Keratinocyte (primary cell): ENCODE data around the gene SLC1A1. TPM values are rescaled to one million over a fixed set of nuclear protein-coding genes. Genes with fewer than 3 reads are reported as not detected.

Experiments
- DNase-seq: peaks from one replicate; pipeline ENCODE4 v3.0.0-alpha.2; 2011; ENCODE audit warnings: low read depth, missing footprints, low spot score
- FAIRE-seq: peaks from 2 replicates; lab custom pipeline; 2011; peaks lifted over from hg19 to GRCh38; lab: Jason Lieb, UNC
- H2AFZ ChIP-seq: 2 replicates; pipeline ENCODE4 v1.6.0; 2012; ENCODE audit warnings: low read length, control low read depth, inconsistent platforms; ENCODE audit not compliant: control insufficient read depth
- H3K27ac ChIP-seq: 2 replicates; pipeline ENCODE4 v1.5.1; 2011; ENCODE audit warnings: low read length; ENCODE audit not compliant: control insufficient read depth, insufficient read depth
- H3K27me3 ChIP-seq: 3 replicates; pipeline ENCODE4 v1.6.0; 2011; ENCODE audit warnings: low read length; ENCODE audit not compliant: control insufficient read depth, insufficient read depth; ENCODE audit errors: extremely low read depth
- H3K36me3 ChIP-seq, 2 experiments: 2 replicates in 1 of 2; 3 replicates in 1 of 2; pipeline ENCODE4 v1.5.1; 2011; ENCODE audit warnings: low read length in 2 of 2, mild to moderate bottlenecking in 1 of 2; ENCODE audit not compliant: control insufficient read depth in 2 of 2, insufficient read depth in 2 of 2; ENCODE audit errors: extremely low read depth in 1 of 2
- H3K4me1 ChIP-seq: 3 replicates; pipeline ENCODE4 v1.5.1; 2011; ENCODE audit warnings: low read length; ENCODE audit not compliant: control insufficient read depth, insufficient read depth; ENCODE audit errors: extremely low read depth
- H3K4me2 ChIP-seq: 3 replicates; pipeline ENCODE4 v1.6.0; 2011; ENCODE audit warnings: low read depth, low read length; ENCODE audit not compliant: control insufficient read depth, insufficient read depth; ENCODE audit errors: extremely low read depth
- H3K4me3 ChIP-seq, 3 experiments: fragments of 200-600 bp in 1 of 3; sonication (generic) in 1 of 3; 2 replicates in 2 of 3; 3 replicates in 1 of 3; pipeline ENCODE4 v1.5.1; 2011 to 2016; ENCODE audit warnings: low read length in 3 of 3, mild to moderate bottlenecking in 3 of 3, control low read depth in 2 of 3, inconsistent platforms in 1 of 3, low read depth in 1 of 3, mixed read lengths in 1 of 3, mixed run types in 1 of 3, moderate library complexity in 1 of 3; ENCODE audit not compliant: control insufficient read depth in 2 of 3, insufficient read depth in 2 of 3; ENCODE audit errors: extremely low read depth in 1 of 3
- H3K79me2 ChIP-seq: 2 replicates; pipeline ENCODE4 v1.6.0; 2012; ENCODE audit warnings: low read length; ENCODE audit not compliant: control insufficient read depth, insufficient read depth
- H3K9ac ChIP-seq: 3 replicates; pipeline ENCODE4 v1.6.0; 2011; ENCODE audit warnings: low read length; ENCODE audit not compliant: control insufficient read depth, insufficient read depth; ENCODE audit errors: extremely low read depth
- H3K9me1 ChIP-seq: 3 replicates; pipeline ENCODE4 v1.6.0; 2011; ENCODE audit warnings: low read length; ENCODE audit not compliant: control insufficient read depth, insufficient read depth; ENCODE audit errors: extremely low read depth
- H3K9me3 ChIP-seq: 2 replicates; pipeline ENCODE4 v1.5.1; 2012; ENCODE audit warnings: low read depth, low read length; ENCODE audit not compliant: control insufficient read depth
- H4K20me1 ChIP-seq: 3 replicates; pipeline ENCODE4 v1.6.0; 2011; ENCODE audit warnings: low read length; ENCODE audit not compliant: control insufficient read depth, insufficient read depth; ENCODE audit errors: extremely low read depth
- CTCF ChIP-seq, 3 experiments: IDR thresholded peaks in 1 of 3; conservative IDR thresholded peaks in 1 of 3; optimal IDR thresholded peaks in 1 of 3; 2 replicates in 2 of 3; 3 replicates in 1 of 3; pipeline versions ENCODE3 to v1.5.1; 2011; ENCODE audit warnings: low read length in 3 of 3, mild to moderate bottlenecking in 3 of 3, moderate library complexity in 2 of 3, control low read depth in 1 of 3, inconsistent platforms in 1 of 3; ENCODE audit not compliant: insufficient read depth in 2 of 3; ENCODE audit errors: extremely low read depth in 1 of 3
- EZH2 ChIP-seq: IDR thresholded peaks from one replicate; pipeline ENCODE4 v1.6.1; 2012; ENCODE audit warnings: inconsistent platforms, mild to moderate bottlenecking, low read length, moderate library complexity
- dilution Hi-C: fragments of 300-500 bp; cut with MboI; formaldehyde crosslinking; loops from one replicate; pipeline ENCODE4 v1.7.0; 2020; ENCODE audit warnings: low sequenced_read_pairs; ENCODE audit not compliant: extremely low pct_ligation_motif_present
- polyA plus RNA-seq, 5 experiments: library from polyadenylated mRNA; depleted of rRNA in 3 of 5; stranded (reverse) in 3 of 5; stranded (forward) in 1 of 5; unstranded in 1 of 5; fragments of >200 nt; gene quantifications; 1 replicate in 1 of 5; 2 replicates in 3 of 5; 3 replicates in 1 of 5; pipeline versions ENCODE4 v1.2.1 to v1.2.3, GENCODE V29; 2011 to 2012; ENCODE audit warnings: missing spikeins in 2 of 5, low read depth in 1 of 5, low replicate concordance in 1 of 5

SLC1A1 gene
- polyA plus RNA-seq, 1 donor (not counting 4 experiments of a cell fraction or from before 2014, with no cell fraction given), result 0.20 TPM

GRCh38 chr9:4559261-4560182 is 69.3 kb downstream of the SLC1A1 start:
- Histone ChIP-seq H3K4me2 (no peak overlapping the region), H3K79me2 (no peaks in the 10 kb centered on the region), H2AFZ (no peak overlapping the region), H3K4me3 (no peak overlapping the region), H3K36me3 (no peaks in the 10 kb centered on the region), H3K27me3 (no peaks in the 10 kb centered on the region), H3K4me1 (no peaks in the 10 kb centered on the region), H3K9me3 (no peaks in the 10 kb centered on the region), H3K9ac (no peak overlapping the region), H3K9me1 (no peaks in the 10 kb centered on the region), H3K27ac (no peak overlapping the region), H4K20me1 (no peaks in the 10 kb centered on the region)
- no peak for TF ChIP-seq EZH2
- dilution Hi-C loops, result no loop called here
- FAIRE-seq (no peak), DNase-seq (no peak)

GRCh38 chr9:4563105-4563504 is 72.8 kb downstream of the SLC1A1 start:
- no peak overlapping the region for H2AFZ ChIP-seq
- H3K4me2 ChIP-seq, result no peak overlapping the region
- H3K4me1 ChIP-seq, result no peaks in the 10 kb centered on the region
- FAIRE-seq (no peak), DNase-seq (no peak)
- H3K27ac ChIP-seq, result no peak overlapping the region
- H3K9me1 ChIP-seq, result no peaks in the 10 kb centered on the region
- no peak overlapping the region for H3K9ac ChIP-seq
- H3K9me3 ChIP-seq, result no peaks in the 10 kb centered on the region
- no peaks in the 10 kb centered on the region for H3K27me3 ChIP-seq
- no peak for TF ChIP-seq CTCF (optimal IDR thresholded peaks at IDR 0.05 in 1 of 3, IDR thresholded peaks at IDR 0.05 in 1 of 3, conservative IDR thresholded peaks at IDR 0.05 in 1 of 3; ENCODE audit: extremely low read depth in 1 of 3, insufficient read depth in 2 of 3, low read length in 3 of 3)
- no peak for TF ChIP-seq EZH2
- dilution Hi-C loops, result no loop called here
- H3K36me3 ChIP-seq, result no peaks in the 10 kb centered on the region
- no peak overlapping the region for H3K4me3 ChIP-seq
- H4K20me1 ChIP-seq, result no peaks in the 10 kb centered on the region
- H3K79me2 ChIP-seq, result no peaks in the 10 kb centered on the region
